Measurements from ENCODE around the gene MAP3K3.

The MAP3K3 gene

GRCh38 chr17:63698886-63699637 is 76.8 kb downstream of the MAP3K3 start:
- DNase-seq (ENCODE audit: insufficient read length, low spot score) (no peak), FAIRE-seq (no peak)
- TF ChIP-seq POLR2A (IDR thresholded peaks at IDR 0.05; ENCODE audit: low read depth, low read length) = no peak

GRCh38 chr17:63699638-63700527 is 77.7 kb downstream of the MAP3K3 start, which contains the start of gene LIMD2:
TSS of gene LIMD2 (minus strand) at chr17:63700125. CDS start at chr17:63699298, 827 bp downstream.
- peak; percentile 70 for TF ChIP-seq POLR2A (IDR thresholded peaks at IDR 0.05; ENCODE audit: low read depth, low read length)
- no peak for FAIRE-seq
- DNase-seq (ENCODE audit: insufficient read length, low spot score) = peak; percentile 76

GRCh38 chr17:63700528-63701455 is 78.6 kb downstream of the MAP3K3 start:
- DNase-seq (ENCODE audit: insufficient read length, low spot score) = no peak
- no peak for TF ChIP-seq POLR2A (IDR thresholded peaks at IDR 0.05; ENCODE audit: low read depth, low read length)
- FAIRE-seq = no peak

GRCh38 chr17:63701456-63701820 is 79.2 kb downstream of the MAP3K3 start:
- DNase-seq (ENCODE audit: insufficient read length, low spot score) (no peak), FAIRE-seq (no peak)
- no peak for TF ChIP-seq POLR2A (IDR thresholded peaks at IDR 0.05; ENCODE audit: low read depth, low read length)

GRCh38 chr17:63701868-63702720 is 79.9 kb downstream of the MAP3K3 start:
- no peak for DNase-seq (ENCODE audit: insufficient read length, low spot score)
- TF ChIP-seq POLR2A (IDR thresholded peaks at IDR 0.05; ENCODE audit: low read depth, low read length) = no peak
- FAIRE-seq = no peak

GRCh38 chr17:63702721-63703015 is 80.5 kb downstream of the MAP3K3 start:
- no peak for TF ChIP-seq POLR2A (IDR thresholded peaks at IDR 0.05; ENCODE audit: low read depth, low read length)
- DNase-seq (ENCODE audit: insufficient read length, low spot score) (no peak), FAIRE-seq (no peak)

- TF ChIP-seq POLR2A (IDR thresholded peaks at IDR 0.05; ENCODE audit: low read depth, low read length) = no peak
- no peak for FAIRE-seq
Measured at GRCh38 chr17:63703029-63703428, 80.8 kb downstream of the MAP3K3 start.

GRCh38 chr17:63703556-63704258 is 81.5 kb downstream of the MAP3K3 start:
- FAIRE-seq = no peak
- DNase-seq (ENCODE audit: insufficient read length, low spot score) = no peak
- no peak for TF ChIP-seq POLR2A (IDR thresholded peaks at IDR 0.05; ENCODE audit: low read depth, low read length)

More at GRCh38 chr17:63703029-63703428, 80.8 kb downstream of the MAP3K3 start:
- DNase-seq (ENCODE audit: insufficient read length, low spot score) = no peak

- no peak for FAIRE-seq
- no peak for TF ChIP-seq POLR2A (IDR thresholded peaks at IDR 0.05; ENCODE audit: low read depth, low read length)
- DNase-seq (ENCODE audit: insufficient read length, low spot score) = no peak
Measured at GRCh38 chr17:63704259-63704576, 82.0 kb downstream of the MAP3K3 start.

- FAIRE-seq (no peak), DNase-seq (ENCODE audit: insufficient read length, low spot score) (no peak)
- TF ChIP-seq POLR2A (IDR thresholded peaks at IDR 0.05; ENCODE audit: low read depth, low read length) = no peak
Measured at GRCh38 chr17:63704836-63705235, 82.6 kb downstream of the MAP3K3 start.

GRCh38 chr17:63705657-63706056 is 83.4 kb downstream of the MAP3K3 start:
- DNase-seq (ENCODE audit: insufficient read length, low spot score) = no peak
- no peak for FAIRE-seq
- no peak for TF ChIP-seq POLR2A (IDR thresholded peaks at IDR 0.05; ENCODE audit: low read depth, low read length)

- FAIRE-seq (no peak), DNase-seq (ENCODE audit: insufficient read length, low spot score) (no peak)
- TF ChIP-seq POLR2A (IDR thresholded peaks at IDR 0.05; ENCODE audit: low read depth, low read length) = no peak
Measured at GRCh38 chr17:63706336-63707082, 84.3 kb downstream of the MAP3K3 start.

Data from H54 (cell line).